HepG2 (cell line): ENCODE data around the gene H3-3A. TPM values are rescaled to one million over a fixed set of nuclear protein-coding genes. Genes with fewer than 3 reads are reported as not detected.

Experiments
- ARNT ChIP-seq: fragments of 450-650 bp; IDR thresholded peaks from 2 replicates; pipeline ENCODE4 v1.6.1; 2017
- GZF1 ChIP-seq: sonication (generic); formaldehyde crosslinking; IDR thresholded peaks from 2 replicates; pipeline ENCODE4 v1.5.1; 2020; ENCODE audit warnings: mild to moderate bottlenecking, missing genetic modification reagents
- HES4 ChIP-seq: sonication (generic); formaldehyde crosslinking; IDR thresholded peaks from 2 replicates; pipeline ENCODE4 v1.9.0; 2021; ENCODE audit warnings: mild to moderate bottlenecking, missing genetic modification reagents, borderline replicate concordance
- HNF1A ChIP-seq, 2 experiments: sonication (generic) in 1 of 2; formaldehyde crosslinking in 1 of 2; IDR thresholded peaks; 2 replicates each; pipeline versions ENCODE4 v1.4.0 to v1.6.1; 2016 to 2020; ENCODE audit warnings: borderline replicate concordance in 1 of 2, low read depth in 1 of 2, mild to moderate bottlenecking in 1 of 2, missing genetic modification reagents in 1 of 2
- MXD3 ChIP-seq: IDR thresholded peaks from 2 replicates; pipeline ENCODE4 v1.6.1; 2016; ENCODE audit warnings: mild to moderate bottlenecking, missing biosample characterization, missing genetic modification reagents
- NFE2L2 ChIP-seq: fragments of 150-350 bp; IDR thresholded peaks from 2 replicates; pipeline ENCODE4 v1.6.1; 2014; ENCODE audit warnings: low read length
- NR2F6 ChIP-seq, 2 experiments: IDR thresholded peaks; 2 replicates each; pipeline ENCODE4 v1.6.1; 2016; ENCODE audit warnings: antibody characterized with exemption in 1 of 2, mild to moderate bottlenecking in 1 of 2
- PATZ1 ChIP-seq: sonication (generic); formaldehyde crosslinking; IDR thresholded peaks from 2 replicates; pipeline ENCODE4 v1.4.0; 2020; ENCODE audit warnings: missing genetic modification reagents
- PHF5A ChIP-seq: IDR thresholded peaks from one replicate; pipeline ENCODE4 v1.6.1; 2018; ENCODE audit warnings: low read depth, missing genetic modification reagents; ENCODE audit not compliant: unreplicated experiment
- PITX1 ChIP-seq: sonication (generic); formaldehyde crosslinking; IDR thresholded peaks from 2 replicates; pipeline ENCODE4 v1.5.1; 2020; ENCODE audit warnings: mild to moderate bottlenecking, missing genetic modification reagents
- PREB ChIP-seq: sonication (generic); formaldehyde crosslinking; IDR thresholded peaks from 2 replicates; pipeline ENCODE4 v1.4.0; 2020; ENCODE audit warnings: missing genetic modification reagents
- REXO4 ChIP-seq: sonication (generic); formaldehyde crosslinking; IDR thresholded peaks from 2 replicates; pipeline ENCODE4 v1.8.0; 2022; ENCODE audit warnings: missing genetic modification reagents, mild to moderate bottlenecking, borderline replicate concordance
- SRY ChIP-seq: sonication (generic); formaldehyde crosslinking; IDR thresholded peaks from 2 replicates; pipeline ENCODE4 v1.8.0; 2022; ENCODE audit warnings: mild to moderate bottlenecking, missing genetic modification reagents
- TSC22D2 ChIP-seq: sonication (generic); formaldehyde crosslinking; IDR thresholded peaks from 2 replicates; pipeline ENCODE4 v1.5.1; 2020; ENCODE audit warnings: missing genetic modification reagents, mild to moderate bottlenecking, borderline replicate concordance
- ZNF337 ChIP-seq: sonication (generic); formaldehyde crosslinking; IDR thresholded peaks from 2 replicates; pipeline ENCODE4 v1.5.1; 2020; ENCODE audit warnings: missing genetic modification reagents, low read depth, mild to moderate bottlenecking, borderline replicate concordance
- ZNF451 ChIP-seq: sonication (generic); formaldehyde crosslinking; IDR thresholded peaks from 2 replicates; pipeline ENCODE4 v1.5.0; 2020; ENCODE audit warnings: mild to moderate bottlenecking, missing genetic modification reagents
- ZNF549 ChIP-seq: sonication (generic); formaldehyde crosslinking; IDR thresholded peaks from 2 replicates; pipeline ENCODE4 v1.5.0; 2020; ENCODE audit warnings: missing genetic modification reagents
- ZNF550 ChIP-seq: sonication (generic); formaldehyde crosslinking; IDR thresholded peaks from 2 replicates; pipeline ENCODE4 v1.4.0; 2020; ENCODE audit warnings: mild to moderate bottlenecking, missing genetic modification reagents, borderline replicate concordance
- ZNF724P ChIP-seq: sonication (generic); formaldehyde crosslinking; IDR thresholded peaks from 2 replicates; pipeline ENCODE4 v1.8.0; 2022; ENCODE audit warnings: missing genetic modification reagents, borderline replicate concordance
- ZNF749 ChIP-seq: sonication (generic); formaldehyde crosslinking; IDR thresholded peaks from 2 replicates; pipeline ENCODE4 v1.8.0; 2022; ENCODE audit warnings: mild to moderate bottlenecking, missing genetic modification reagents, moderate library complexity, borderline replicate concordance
- ZNF772 ChIP-seq: sonication (generic); formaldehyde crosslinking; IDR thresholded peaks from 2 replicates; pipeline ENCODE4 v1.5.0; 2020; ENCODE audit warnings: mild to moderate bottlenecking, missing genetic modification reagents
- ZNF891 ChIP-seq: sonication (generic); formaldehyde crosslinking; IDR thresholded peaks from 2 replicates; pipeline ENCODE4 v1.5.0; 2020; ENCODE audit warnings: mild to moderate bottlenecking, missing genetic modification reagents
- polyA plus RNA-seq, 8 experiments: library from polyadenylated mRNA; depleted of rRNA in 3 of 8; stranded (reverse) in 7 of 8; unstranded in 1 of 8; fragments of >200 nt; fragmentation: Illumina TruSeq in 4 of 8; extraction: Trizol in 4 of 8; gene quantifications; 2 replicates each; pipeline versions ENCODE4 v1.2.1 to v1.2.3, GENCODE V29; 2011 to 2016; ENCODE audit warnings: low read depth in 4 of 8, missing spikeins in 1 of 8, mixed read lengths in 1 of 8; ENCODE audit not compliant: insufficient read depth in 1 of 8
- total RNA-seq, 5 experiments: library from RNA; depleted of rRNA; stranded (reverse); fragments of >200 nt; fragmentation: Illumina TruSeq; extraction: Trizol; gene quantifications; 2 replicates each; pipeline ENCODE4 v1.2.3, GENCODE V29; 2016; ENCODE audit warnings: low read depth in 1 of 5

The H3-3A gene
- total and polyA plus RNA-seq, 2 of the 13 experiments (the other 11 are each of a cell fraction or from before 2014, with no cell fraction given) = 221 to 320 TPM

GRCh38 chr1:226083302-226084101 is 21.0 kb downstream of the H3-3A start (continued):
- no peak for TF ChIP-seq PREB (CRISPR knock-in tag)
- peak; percentile 80 for TF ChIP-seq ZNF772
- no peak for TF ChIP-seq ARNT
- peak; percentile 47; the same call in 1 of the 2 replicates for TF ChIP-seq ZNF451 (CRISPR knock-in tag)
- no peak for TF ChIP-seq ZNF337 (CRISPR knock-in tag)
- TF ChIP-seq ZNF550 (CRISPR knock-in tag) = no peak
- TF ChIP-seq TSC22D2 (CRISPR knock-in tag) = peak; percentile 59; the same call in 1 of the 2 replicates
- no peak for TF ChIP-seq NFE2L2
- TF ChIP-seq HNF1A (IDR thresholded peaks at IDR 0.05; ENCODE audit: low read depth) = no peak
- 0 out of 2 replicates have a peak, but pooled peaks have one; percentile 55 for TF ChIP-seq HNF1A (CRISPR knock-in tag; IDR thresholded peaks at IDR 0.05; ENCODE audit: borderline replicate concordance)
- TF ChIP-seq PATZ1 = peak; percentile 89
- 0 out of 2 replicates have a peak, but pooled peaks have one; percentile 33 for TF ChIP-seq SRY (CRISPR knock-in tag)
- no peak for TF ChIP-seq NR2F6 (IDR thresholded peaks at IDR 0.05)
- TF ChIP-seq NR2F6 (CRISPR knock-in tag; IDR thresholded peaks at IDR 0.05) = 0 out of 2 replicates have a peak, but pooled peaks have one; percentile 36
- no peak; the same call in 1 of the 2 replicates for TF ChIP-seq ZNF749 (CRISPR knock-in tag)
- no peak for TF ChIP-seq ZNF724P (CRISPR knock-in tag)
- no peak for TF ChIP-seq PITX1 (CRISPR knock-in tag)
- TF ChIP-seq PHF5A (CRISPR knock-in tag) = no peak
- TF ChIP-seq GZF1 = no peak
- TF ChIP-seq ZNF891 (CRISPR knock-in tag) = peak; percentile 89; the same call in 1 of the 2 replicates
- peak; percentile 54; the same call in 1 of the 2 replicates for TF ChIP-seq MXD3 (CRISPR knock-in tag)
- no peak for TF ChIP-seq ZNF549 (CRISPR knock-in tag)
- no peak for TF ChIP-seq REXO4 (CRISPR knock-in tag)
- TF ChIP-seq HES4 (CRISPR knock-in tag) = peak; percentile 55; the same call in 1 of the 2 replicates
